Ovary (tissue), 10 donors: ENCODE results near the gene NKIRAS2. TPM values are rescaled to one million over a fixed set of nuclear protein-coding genes. Genes with fewer than 3 reads are reported as not detected.

Experiments
- DNase-seq, 5 donors: peaks; one replicate each; pipeline ENCODE4 v3.0.0-alpha.2; 2019 to 2020
- H3K27ac ChIP-seq, 2 donors: fragments of 200-600 bp; one replicate each; pipeline versions ENCODE4 v1.5.1 to v1.8.0; 2019 to 2022
- H3K27me3 ChIP-seq: fragments of 200-600 bp; one replicate; pipeline ENCODE4 v1.8.0; 2022
- H3K36me3 ChIP-seq: fragments of 200-600 bp; sonication (generic); one replicate; pipeline ENCODE4 v1.5.1; 2019
- H3K4me1 ChIP-seq: one replicate; pipeline ENCODE4 v1.8.1; 2013; ENCODE audit warnings: mild to moderate bottlenecking, moderate library complexity; ENCODE audit not compliant: insufficient read depth
- H3K4me3 ChIP-seq: fragments of 200-600 bp; sonication (generic); one replicate; pipeline ENCODE4 v1.5.1; 2017
- H3K9me3 ChIP-seq, 2 donors: fragments of 200-600 bp in 1 of 2; sonication (generic) in 1 of 2; one replicate each; pipeline versions ENCODE4 v1.5.1 to v1.8.1; 2013 to 2019; ENCODE audit warnings: mild to moderate bottlenecking in 1 of 2, moderate library complexity in 1 of 2
- CTCF ChIP-seq, 3 donors: fragments of 450-650 bp in 2 of 3; fragments of 200-600 bp in 1 of 3; IDR thresholded peaks; one replicate each; pipeline versions ENCODE4 v1.5.1 to v1.8.0; 2016 to 2022; ENCODE audit warnings: antibody characterized with exemption in 3 of 3, mild to moderate bottlenecking in 1 of 3
- EP300 ChIP-seq: sonication (generic); formaldehyde crosslinking; IDR thresholded peaks from one replicate; pipeline ENCODE4 v1.6.1; 2017; ENCODE audit warnings: antibody characterized with exemption
- POLR2A ChIP-seq: fragments of 450-650 bp; IDR thresholded peaks from one replicate; pipeline ENCODE4 v1.6.1; 2017; ENCODE audit warnings: antibody characterized with exemption, mild to moderate bottlenecking, moderate library complexity
- WGBS, 3 donors: extraction: QIAGEN DNeasy Blood & Tissue Kit in 1 of 3; methylation state at CpG; one replicate each; pipeline versions ENCODE4 v1.1.5 to v1.1.7; 2013 to 2017; 5-methylcytosine and 5-hydroxymethylcytosine counted together
- intact Hi-C, 4 donors: fragments of 100-400 bp; cut with DNase I; formaldehyde crosslinking; loops; one replicate each; pipeline versions ENCODE4 v1.11.0 to v1.15.1; 2022 to 2023
- long read RNA-seq, 3 donors: library from polyadenylated mRNA in 2 of 3; unstranded in 2 of 3; transcript quantifications; one replicate each; pipeline ENCODE4 v2.0.0 and lab custom pipeline, GENCODE V29; 2021 to 2026
- polyA plus RNA-seq, 2 donors: library from polyadenylated mRNA; stranded (reverse); fragments of 200-250 nt in 1 of 2; fragments of 350-450 nt in 1 of 2; fragmentation: Illumina TruSeq in 1 of 2; extraction: RNeasy Lipid Tissue Mini Kit (QIAGEN cat#74804) in 1 of 2; gene quantifications; one replicate each; pipeline ENCODE4 v1.2.3, GENCODE V29; 2013 to 2014
- total RNA-seq, 7 donors: library from RNA; depleted of rRNA in 2 of 7; stranded (reverse); fragments of >200 nt in 2 of 7; fragmentation: NEBNext Ultra II Directional in 3 of 7; extraction: Animal tissue kit (Norgen Biotek cat#: 25700) in 3 of 7; gene quantifications; one replicate each; pipeline versions ENCODE4 v1.1.0 to v1.2.4, GENCODE V29; 2016 to 2023
- donor health status: DM: no; HTN: no; CAD: no; lungs with moderate emphysema.
- donor health status: DM: no; HTN: no; CAD: no.
- donor health status: Bipolar disorder and iron deficiency.
- donor health status: DM: yes; HTN: yes; CAD: no.
- donor health status: DM: no; HTN: no; CAD: no.
- donor health status: DM: yes; HTN: yes; CAD: no.

Gene NKIRAS2
- total RNA-seq (10 to 100 TPM; 11.8 to 27.6 (median 22.2) TPM), polyA plus RNA-seq (10 to 100 TPM; 23.9 to 25.4 TPM)
- long read RNA-seq, donor 1, transcript NKIRAS2-206 (4 exons, 1,909 nt) = major isoform, 105 of 144 reads
- long read RNA-seq, donor 1, transcript NKIRAS2-204 (4 exons, 1,644 nt) = minor isoform, 6 of 144 reads
- long read RNA-seq, donor 1, transcript NKIRAS2-207 (4 exons, 1,461 nt) = minor isoform, 11 of 144 reads
- long read RNA-seq, donor 1, partial matches to known transcripts = 7 of 144 reads
- long read RNA-seq, donor 1, other reads (novel, unspliced or antisense) = 10 of 144 reads
- long read RNA-seq, donor 2, full-length matches to known transcripts = 37 of 37 reads
- long read RNA-seq, donor 2, partial matches to known transcripts = 0 of 37 reads
- long read RNA-seq, donor 2, other reads (novel, unspliced or antisense) = 0 of 37 reads
- long read RNA-seq, donor 3, full-length matches to known transcripts = 42 of 58 reads
- long read RNA-seq, donor 3, partial matches to known transcripts = 3 of 58 reads
- long read RNA-seq, donor 3, other reads (novel, unspliced or antisense) = 13 of 58 reads

DNA sequence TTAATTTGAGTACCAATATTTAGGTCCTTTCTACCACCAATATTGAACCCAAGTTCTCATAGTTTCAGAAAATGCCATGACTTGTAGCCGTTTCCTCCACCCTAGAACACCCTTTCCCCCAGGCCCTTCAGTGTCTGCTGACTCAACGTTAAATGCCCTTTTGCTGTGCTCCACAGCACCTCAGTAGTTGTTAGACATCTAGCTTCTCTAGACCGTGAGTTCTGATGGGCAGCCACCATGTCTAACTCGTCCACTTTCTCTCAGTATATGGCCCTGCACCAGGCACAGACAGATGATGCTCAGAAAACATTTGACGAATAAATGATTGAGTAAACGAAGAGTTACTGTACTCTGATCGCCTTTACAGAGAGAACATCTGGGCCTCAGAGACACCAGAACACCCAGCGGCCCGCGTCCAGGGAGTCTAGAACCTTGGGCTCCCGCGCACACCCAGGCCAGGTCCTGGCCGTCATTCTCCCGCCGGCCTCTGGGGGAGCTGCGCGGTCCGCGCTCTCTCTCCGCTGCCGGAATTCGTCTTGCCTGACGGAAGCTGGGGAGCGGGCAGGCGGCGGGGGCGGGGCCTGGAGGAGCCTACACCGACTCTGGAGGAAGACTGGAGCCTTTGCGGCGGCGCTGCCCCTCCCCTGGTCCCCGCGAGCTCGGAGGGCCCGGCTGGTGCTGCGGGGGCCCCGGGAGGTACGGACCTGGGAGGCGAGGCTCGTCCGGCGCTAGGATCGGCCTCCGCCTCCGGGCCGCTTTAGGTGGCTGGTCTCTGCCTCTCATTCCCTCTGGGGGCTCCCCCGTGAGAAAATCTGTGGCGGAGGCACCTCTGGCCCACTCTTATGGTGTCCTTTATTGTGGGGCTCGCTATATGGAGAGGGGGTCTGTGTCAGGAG lies at the start of gene NKIRAS2:
Gene NKIRAS2, plus strand, starts transcription at position 582 of the 896 bp plus-strand sequence. CDS start 1,488 bp downstream, outside the sequence.
- no peaks in the 10 kb centered on the region for H3K36me3 ChIP-seq
- intact Hi-C loops = loop anchor here in 2 of 4 donors (5.0 kb wide), 2 partner anchors 52 to 98 kb away; partner anchors contain the start of gene CNP (in 1 of the 2)
- H3K27me3 ChIP-seq = no peaks in the 10 kb centered on the region
- DNase-seq = peak; percentile 89 to 94 (median 92)
- no peaks in the 10 kb centered on the region for H3K9me3 ChIP-seq
- H3K4me1 ChIP-seq = peaks cover 13% of the 10 kb centered on the region
- TF ChIP-seq EP300 = no peak
- TF ChIP-seq CTCF (IDR thresholded peaks at IDR 0.05) = peak; percentile 92 to 97 (median 92)
- TF ChIP-seq POLR2A = peak; percentile 52
- peak within 1 kb of the TSS; percentile 3 to 76 for H3K27ac ChIP-seq
- H3K4me3 ChIP-seq = peak within 1 kb of the TSS; percentile 99
- 6 to 10% (median 6%) methylated on average over 29 to 49 of the region's 49 CpGs for WGBS, 3 donors

- DNase-seq = no peak
- WGBS, 3 donors = 79 to 83% (median 80%) methylated on average over 5 of the region's 5 CpGs
- peaks cover 9% of the 10 kb centered on the region for H3K4me1 ChIP-seq
Measured at GRCh38 chr17:41970901-41971331, 49.0 kb upstream of the NKIRAS2 start.

GRCh38 chr17:41971721-41972523 lies 48.0 kb upstream of the NKIRAS2 start:
- intact Hi-C loops = loop anchor here in 1 of 4 donors (5.0 kb wide), 1 partner anchor 605 kb away; the partner anchor contains the start of gene PSMC3IP
- no peak for TF ChIP-seq EP300
- no peak for TF ChIP-seq CTCF (IDR thresholded peaks at IDR 0.05)
- no peak for TF ChIP-seq POLR2A
- peaks cover 9% of the 10 kb centered on the region for H3K4me1 ChIP-seq

More at GRCh38 chr17:41970901-41971331, 49.0 kb upstream of the NKIRAS2 start:
- Histone ChIP-seq H3K4me3 (no peak overlapping the region), H3K9me3 (no peaks in the 10 kb centered on the region), H3K27ac (no peak overlapping the region), H3K27me3 (no peaks in the 10 kb centered on the region), H3K36me3 (no peaks in the 10 kb centered on the region)
- intact Hi-C loops = loop anchor here in 1 of 4 donors (5.0 kb wide), 1 partner anchor 606 kb away; the partner anchor contains the start of gene PSMC3IP
- TF ChIP-seq POLR2A (no peak), EP300 (no peak), CTCF (IDR thresholded peaks at IDR 0.05) (no peak)

More at GRCh38 chr17:41971721-41972523, 48.0 kb upstream of the NKIRAS2 start:
- H3K9me3 ChIP-seq = no peaks in the 10 kb centered on the region
- 81 to 88% (median 83%) methylated on average over 18 of the region's 18 CpGs for WGBS, 3 donors
- H3K4me3 ChIP-seq = no peak overlapping the region
- no peak overlapping the region for H3K27ac ChIP-seq
- no peaks in the 10 kb centered on the region for H3K36me3 ChIP-seq
- DNase-seq = no peak
- H3K27me3 ChIP-seq = no peaks in the 10 kb centered on the region
